Epithelial cell of prostate (primary cell): Measurements from ENCODE around the gene DNAAF5.

ENCODE experiments used
- DNase-seq: peaks from one replicate; pipeline ENCODE4 v3.0.0-alpha.2; 2011; ENCODE audit warnings: low read depth, low spot score
- H3K27ac ChIP-seq: fragments of 450-650 bp; 2 replicates; pipeline ENCODE4 v1.5.1; 2017; ENCODE audit warnings: mild to moderate bottlenecking

The DNAAF5 gene

DNA sequence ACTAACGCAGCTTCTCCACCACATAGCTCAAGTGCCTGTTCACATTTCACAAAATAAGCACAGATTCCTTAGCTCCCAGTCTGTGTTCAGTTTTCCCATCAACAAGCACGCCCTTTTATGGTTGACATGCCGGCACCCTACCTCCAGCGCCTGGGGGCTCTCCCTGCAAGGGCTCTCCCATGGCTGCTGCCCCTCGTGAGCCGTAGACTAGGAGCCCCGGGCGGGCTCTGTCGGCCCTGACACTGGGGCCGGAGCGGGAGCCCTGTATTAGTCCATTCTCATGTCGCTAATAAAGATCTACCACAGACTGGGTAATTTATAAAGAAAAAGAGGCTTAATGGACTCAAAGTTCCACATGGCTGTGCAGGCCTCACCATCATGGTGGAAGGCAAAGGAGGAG, 34.6 kb downstream of the DNAAF5 start:
- H3K27ac ChIP-seq, result no peak overlapping the region

DNA sequence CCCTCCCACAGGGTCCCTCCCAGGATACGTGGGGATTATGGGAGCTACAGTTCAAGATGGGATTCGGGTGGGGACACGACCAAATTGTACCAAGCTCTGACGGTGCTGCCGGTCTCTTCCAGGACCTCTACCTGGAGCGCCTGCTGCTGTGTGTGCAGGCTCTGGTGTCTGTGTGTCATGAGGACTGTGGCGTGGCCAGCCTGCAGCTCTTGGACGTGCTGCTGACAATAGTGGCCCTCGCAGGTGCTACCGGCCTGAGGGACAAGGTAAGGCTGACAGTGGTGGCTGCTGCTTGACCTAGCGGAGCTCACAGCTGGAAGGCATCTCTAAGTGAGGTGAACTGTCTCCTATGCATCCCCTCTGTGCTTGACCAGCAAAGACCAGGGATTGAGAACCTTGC, 35.1 kb downstream of the DNAAF5 start:
- no peak for DNase-seq
- no peak overlapping the region for H3K27ac ChIP-seq

More for the DNA sequence above, 34.6 kb downstream of the DNAAF5 start:
- DNase-seq, result no peak

DNA sequence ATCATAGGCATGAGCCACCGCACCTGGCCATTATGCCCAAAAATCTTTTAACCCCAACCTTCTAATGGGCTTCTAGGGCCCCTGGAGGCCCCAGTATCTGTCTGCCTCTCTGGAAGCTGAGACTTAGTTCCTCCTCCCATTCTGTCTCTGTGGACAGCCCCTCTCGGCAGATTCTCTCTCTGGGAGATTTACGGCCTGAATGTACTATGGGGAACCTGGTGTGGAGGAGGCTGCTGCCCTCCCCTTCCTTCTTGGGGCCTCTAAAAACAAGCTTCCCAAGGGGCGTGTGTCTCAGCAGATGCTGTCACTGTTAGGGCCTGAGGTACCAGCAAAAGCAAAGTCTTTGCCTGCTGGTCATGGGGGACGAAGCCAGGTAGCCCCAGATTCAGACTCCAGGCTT, 36.4 kb downstream of the DNAAF5 start:
- DNase-seq, result no peak
- no peak overlapping the region for H3K27ac ChIP-seq

DNA sequence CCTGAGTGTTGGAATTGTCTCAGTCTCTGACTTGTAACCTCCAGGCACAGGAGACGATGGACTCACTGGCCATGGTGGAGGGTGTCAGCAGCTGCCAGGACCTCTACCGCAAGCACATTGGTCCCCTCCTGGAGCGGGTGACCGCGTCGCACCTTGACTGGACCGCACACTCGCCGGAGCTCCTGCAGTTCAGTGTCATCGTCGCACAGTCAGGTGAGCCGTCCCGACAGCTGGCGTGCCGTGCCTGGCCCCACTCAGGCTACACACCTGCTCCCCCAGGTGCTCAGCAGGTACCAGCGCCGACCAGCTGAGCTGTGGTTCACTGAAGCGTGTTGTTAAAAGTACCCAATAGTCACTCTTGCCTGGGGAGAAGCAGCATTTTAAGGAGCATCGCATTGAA, 37.3 kb downstream of the DNAAF5 start:
- no peak overlapping the region for H3K27ac ChIP-seq
- no peak for DNase-seq

DNA sequence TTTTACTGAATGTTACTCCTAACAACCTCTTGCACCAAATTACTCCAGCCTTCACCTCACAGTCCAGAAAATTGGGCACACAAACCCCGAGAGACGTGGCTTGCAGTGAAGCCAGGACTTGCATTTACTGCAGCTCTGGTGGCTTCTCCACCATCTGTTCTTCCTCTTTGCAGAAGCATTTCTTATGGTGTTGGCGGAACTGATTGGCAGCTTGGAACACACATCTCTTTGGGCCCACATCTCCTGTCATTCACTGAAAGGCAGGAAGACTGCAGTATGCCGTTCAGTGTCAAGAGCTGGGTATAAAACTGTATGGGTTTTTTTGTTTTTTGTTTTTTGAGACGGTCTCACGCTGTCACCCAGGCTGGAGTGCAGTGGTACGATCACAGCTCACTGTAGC, 38.9 kb downstream of the DNAAF5 start:
- no peak overlapping the region for H3K27ac ChIP-seq
- no peak for DNase-seq

DNA sequence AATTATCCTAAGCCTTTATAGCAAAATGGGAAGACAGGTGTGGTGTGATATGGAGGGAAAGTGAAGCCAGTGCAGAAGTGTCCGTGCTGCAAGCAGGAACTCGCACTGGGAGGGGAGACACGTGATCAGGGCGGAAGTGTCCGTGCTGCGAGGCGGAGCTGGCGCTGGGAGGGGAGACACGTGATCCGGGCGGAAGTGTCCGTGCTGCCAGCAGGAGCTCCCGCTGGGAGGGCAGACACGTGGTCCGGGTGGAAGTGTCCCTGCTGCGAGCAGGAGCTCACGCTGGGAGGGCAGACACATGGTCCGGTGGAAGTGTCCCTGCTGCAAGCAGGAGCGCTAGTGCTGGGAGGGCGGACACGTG, 41.1 kb downstream of the DNAAF5 start:
- no peak overlapping the region for H3K27ac ChIP-seq
- DNase-seq, result no peak

DNA sequence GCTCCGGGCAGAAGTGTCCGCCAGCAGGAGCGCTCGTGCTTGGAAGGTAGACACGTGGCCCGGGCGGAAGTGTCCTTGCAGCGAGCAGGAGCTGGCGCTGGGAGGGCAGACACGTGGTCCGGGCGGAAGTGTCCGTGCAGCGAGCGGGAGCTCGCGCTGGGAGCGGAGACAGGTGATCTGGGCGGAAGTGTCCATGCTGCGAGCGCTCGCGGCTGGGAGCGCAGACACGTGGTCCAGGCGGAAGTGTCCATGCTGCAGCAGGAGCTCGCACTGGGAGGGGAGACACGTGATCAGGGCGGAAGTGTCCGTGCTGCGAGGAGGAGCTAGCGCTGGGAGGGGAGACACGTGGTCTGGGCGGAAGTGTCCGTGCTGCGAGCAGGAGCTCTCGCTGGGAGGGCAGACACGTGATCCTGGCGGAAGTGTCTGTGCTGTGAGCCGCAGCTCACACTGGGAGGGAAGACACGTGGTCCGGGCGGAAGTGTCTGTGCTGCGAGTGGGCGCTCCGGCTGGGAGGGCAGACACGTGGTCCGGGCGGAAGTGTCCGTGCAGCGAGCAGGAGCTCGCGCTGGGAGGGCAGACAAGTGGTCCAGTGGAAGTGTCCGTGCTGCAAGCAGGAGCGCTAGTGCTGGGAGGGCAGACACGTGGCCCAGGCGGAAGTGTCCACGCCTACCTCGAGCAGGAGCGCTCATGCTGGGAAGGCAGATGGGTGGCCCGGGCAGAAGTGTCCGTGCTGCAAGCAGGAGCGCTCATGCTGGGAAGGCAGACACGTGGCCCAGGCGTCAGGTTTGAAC, 41.6 kb downstream of the DNAAF5 start:
- H3K27ac ChIP-seq, result no peak overlapping the region
- DNase-seq, result no peak

DNA sequence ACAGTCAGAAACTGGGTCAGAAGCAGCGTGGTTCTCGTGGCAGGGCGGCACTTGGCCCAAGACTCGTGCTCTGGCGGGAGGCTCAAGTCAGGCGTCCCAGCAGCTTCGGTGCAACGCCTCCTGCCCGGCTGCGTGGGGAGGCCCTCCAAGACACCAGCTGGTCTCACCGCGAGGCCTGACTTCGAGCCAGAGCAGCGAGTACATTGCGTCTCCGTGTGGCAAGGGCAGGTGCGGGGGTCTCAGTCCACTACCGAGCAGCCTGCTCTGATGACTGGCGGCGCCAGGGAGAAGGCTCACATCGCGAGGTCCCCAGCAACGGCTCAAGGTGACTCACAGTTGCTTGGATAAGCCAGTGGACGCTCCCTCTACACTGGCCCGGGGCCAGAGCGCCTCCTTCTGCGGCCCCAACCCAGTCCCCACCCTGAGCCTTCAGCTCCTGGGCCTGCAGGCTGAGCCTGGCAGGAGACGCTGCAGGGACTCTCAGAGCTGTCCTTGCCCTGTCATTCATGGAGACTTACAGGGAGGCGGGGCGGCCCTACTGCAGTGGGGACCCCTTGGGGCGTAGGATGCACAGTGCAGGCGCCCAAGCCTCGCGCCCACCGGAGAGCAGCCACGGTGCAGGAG, 42.5 kb downstream of the DNAAF5 start:
- H3K27ac ChIP-seq, result no peak overlapping the region
- DNase-seq, result no peak

DNA sequence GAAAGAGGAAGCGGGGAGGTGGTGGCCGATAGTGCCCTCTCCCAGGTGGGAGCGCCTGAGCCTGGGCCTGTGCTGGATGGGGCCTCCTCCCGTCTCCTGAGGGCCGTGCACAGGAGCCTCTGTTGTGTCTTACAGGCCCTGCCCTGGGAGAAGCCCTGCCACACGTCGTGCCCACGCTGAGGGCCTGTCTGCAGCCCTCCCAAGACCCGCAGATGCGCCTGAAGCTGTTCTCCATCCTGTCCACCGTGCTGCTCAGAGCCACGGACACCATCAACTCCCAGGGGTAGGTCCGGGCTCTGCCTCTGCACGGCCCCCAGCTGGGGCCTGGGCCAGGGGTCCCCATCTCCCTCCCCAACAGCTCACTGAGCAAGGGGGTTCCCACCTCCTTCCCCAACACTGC, 43.8 kb downstream of the DNAAF5 start:
- H3K27ac ChIP-seq, result no peak overlapping the region
- DNase-seq, result no peak

DNA sequence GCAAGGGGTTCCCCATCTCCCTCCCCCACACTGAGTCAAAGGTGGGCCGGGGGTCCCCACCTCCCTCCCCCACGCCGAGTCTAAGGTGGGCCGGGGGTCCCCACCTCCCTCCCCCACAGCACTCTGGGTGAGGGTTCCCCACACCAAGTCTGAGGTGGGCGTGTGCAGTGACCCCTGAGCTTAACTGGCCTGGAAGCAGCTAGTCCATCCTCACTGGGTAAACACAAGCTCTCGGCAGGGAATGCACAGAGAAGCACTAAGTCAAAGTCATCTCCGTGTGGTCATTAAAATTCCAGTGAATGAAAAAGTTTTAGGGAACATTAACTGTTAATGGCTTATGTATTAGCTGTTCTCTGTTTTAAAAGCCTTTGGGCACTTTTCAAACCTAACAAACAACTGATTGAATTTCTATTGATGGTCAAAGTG, 44.3 kb downstream of the DNAAF5 start:
- H3K27ac ChIP-seq, result no peak overlapping the region
- no peak for DNase-seq

DNA sequence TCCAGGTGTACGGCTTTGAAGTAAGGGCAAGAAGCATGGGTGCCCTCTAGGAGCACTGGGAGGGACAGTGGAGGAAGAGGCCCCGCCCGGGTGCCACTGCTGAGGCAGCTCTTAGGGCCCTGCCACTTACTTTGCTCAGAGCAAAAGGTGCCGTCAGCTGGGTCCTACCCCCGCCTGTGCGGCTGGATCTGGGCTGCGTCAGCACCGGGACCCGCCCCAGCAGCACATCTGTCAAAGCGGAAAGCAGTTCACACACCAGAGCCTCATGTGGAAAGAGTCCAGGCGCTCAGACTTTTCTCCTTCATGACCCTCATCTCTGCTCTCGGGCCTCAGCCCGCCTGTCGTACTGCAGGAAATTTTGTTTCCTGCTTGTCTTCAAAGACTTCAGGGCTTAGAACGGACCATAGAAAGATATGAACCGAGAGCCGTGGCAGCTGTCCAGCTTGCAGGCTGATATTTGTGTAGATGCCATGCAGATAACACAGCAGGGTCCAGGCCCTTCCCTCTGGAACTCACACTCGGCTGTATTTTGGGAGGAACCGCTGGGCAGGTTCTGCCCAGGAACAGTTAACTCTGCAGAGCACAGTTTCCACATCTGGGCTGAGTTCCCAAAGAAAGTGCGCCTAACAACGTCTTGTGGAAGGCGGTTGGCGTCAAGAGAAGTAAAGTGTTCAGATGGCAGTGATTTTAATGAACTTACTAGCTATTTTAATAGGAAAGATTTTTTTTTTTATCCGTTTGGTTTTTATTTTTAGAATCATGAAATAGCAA, 44.9 kb downstream of the DNAAF5 start:
- DNase-seq, result no peak
- no peak overlapping the region for H3K27ac ChIP-seq

DNA sequence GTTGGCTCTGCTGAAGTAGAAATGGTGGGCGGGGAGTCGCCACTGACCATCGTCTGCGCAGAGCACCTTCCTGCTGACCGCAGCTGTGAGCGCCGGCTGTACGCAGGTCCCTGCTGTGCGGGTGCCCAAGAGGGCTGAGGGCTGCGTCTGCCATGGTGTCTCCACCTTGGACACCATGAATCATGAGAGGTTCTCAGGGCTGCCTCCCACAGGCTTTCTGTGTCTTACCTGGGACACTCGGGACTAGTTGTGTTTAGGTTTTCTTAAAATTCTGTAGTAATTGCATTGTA, 45.5 kb downstream of the DNAAF5 start:
- H3K27ac ChIP-seq, result no peak overlapping the region
- DNase-seq, result no peak

DNA sequence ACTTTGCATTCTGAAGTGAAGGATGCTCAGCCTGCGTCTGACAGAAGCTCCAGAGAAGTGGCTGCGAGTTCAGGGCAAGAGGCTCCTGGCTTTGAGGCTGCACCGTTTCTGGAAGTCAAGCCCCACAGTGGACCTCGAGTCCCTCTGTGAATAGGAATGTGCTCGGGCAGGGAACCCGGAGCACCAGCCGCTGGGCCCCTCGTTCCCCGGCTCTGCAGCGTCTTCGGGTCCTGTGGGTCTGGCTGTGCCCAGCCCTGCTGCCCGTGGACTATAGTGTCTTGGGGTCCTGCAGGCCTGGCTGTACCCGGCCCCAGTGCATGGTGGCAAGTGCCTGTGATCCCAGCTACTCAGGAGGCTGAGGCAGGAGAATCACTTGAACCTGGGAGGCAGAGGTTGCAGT, 45.9 kb downstream of the DNAAF5 start:
- no peak for DNase-seq

DNA sequence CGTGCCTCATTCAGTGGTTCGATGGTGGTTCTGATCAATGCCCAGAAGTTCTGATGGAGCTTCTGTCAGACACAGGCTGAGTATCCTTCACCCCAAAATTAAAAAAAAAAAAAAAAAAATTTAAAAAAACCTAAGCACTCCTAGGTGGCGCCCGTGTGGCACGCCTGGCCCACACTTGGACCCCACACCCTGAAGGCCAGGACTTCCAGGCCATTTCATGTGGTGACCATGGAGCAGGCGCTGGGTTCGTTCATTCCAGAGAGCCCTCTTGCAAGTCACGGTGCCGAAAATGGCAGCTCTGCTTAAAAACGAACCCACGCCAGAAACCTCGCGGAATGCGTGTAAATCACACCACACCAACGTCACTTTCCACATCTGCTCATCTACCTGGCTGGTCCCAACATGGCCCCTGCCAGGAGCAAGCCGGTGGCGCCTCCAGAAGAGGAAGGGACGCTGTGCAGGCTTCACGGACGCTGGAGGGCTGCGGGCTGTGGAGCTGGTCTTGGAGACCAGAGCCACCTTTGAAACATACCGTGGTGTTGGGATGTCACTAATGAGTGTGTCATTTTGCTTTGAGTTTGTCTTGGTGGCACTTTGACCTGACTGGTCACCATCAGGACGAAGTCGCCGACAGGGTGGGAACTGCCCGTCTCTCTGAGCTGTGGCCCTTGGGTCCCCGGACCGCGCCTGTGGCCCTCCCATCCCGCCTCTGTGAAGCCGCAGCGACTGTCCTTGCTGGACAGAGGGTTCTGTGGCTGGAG, 46.5 kb downstream of the DNAAF5 start:
- DNase-seq, result no peak
- H3K27ac ChIP-seq, result no peak overlapping the region

More for the DNA sequence above, 45.9 kb downstream of the DNAAF5 start:
- no peak overlapping the region for H3K27ac ChIP-seq

DNA sequence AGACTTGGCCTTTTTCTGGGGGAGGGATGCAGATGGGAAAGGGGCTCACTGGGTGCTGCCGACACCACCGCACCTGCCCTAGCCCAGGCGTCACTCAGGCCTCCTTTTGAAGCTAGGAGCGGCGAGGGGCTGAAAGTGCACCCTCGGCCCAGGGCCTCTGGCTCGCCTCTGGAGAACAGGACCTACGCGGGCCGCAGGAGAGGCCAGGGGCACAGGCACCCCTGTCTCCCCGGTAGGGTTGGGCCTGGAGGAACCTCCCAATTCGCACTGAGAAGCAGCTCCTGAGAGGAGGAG, 47.1 kb downstream of the DNAAF5 start:
- DNase-seq, result no peak
- H3K27ac ChIP-seq, result no peak overlapping the region

DNA sequence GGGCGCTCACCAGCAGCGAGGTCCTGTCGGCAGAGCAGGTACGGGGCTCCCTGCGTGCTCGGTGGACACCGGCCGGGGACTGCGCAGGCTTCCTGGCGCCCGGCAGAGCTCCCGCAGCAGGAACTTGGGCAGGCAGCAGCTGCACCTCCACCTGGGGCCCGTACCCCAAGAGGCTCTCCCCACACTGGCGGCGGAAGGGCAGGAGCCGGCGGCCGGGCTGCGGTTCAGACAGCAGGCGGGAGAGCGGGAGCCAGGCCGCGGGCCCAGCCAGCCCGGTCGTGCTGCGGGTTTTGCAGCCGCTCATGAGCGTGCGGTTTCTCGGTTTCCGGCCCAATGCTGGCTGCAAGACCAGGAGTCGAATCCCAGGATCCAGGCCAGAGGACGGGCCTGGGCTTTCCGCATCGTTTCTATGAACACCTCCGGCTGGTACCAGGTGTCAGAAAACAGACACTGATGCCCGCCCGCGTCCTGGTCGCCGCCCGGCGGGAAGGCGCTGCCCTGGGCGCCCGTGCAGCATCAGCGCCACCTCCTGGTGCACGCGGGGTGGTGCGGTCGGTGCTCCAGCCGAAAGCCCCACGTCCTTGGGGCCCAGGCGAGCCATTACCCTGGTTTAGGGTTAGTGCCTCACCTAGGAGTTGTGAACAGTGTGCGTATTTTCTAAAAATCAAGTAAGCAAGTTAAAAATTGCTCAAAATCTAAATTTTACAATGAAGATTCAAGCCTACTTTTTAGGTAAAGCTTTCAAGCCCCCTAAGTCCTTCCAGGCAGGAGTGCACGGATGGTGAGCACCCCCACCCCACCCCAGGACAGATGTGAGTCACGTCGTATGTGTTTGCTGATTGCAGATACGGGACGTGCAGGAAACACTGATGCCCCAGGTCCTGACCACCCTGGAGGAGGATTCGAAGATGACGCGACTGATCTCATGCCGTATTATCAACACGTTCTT, 47.9 kb downstream of the DNAAF5 start:
- H3K27ac ChIP-seq, result no peak overlapping the region
- DNase-seq, result no peak

DNA sequence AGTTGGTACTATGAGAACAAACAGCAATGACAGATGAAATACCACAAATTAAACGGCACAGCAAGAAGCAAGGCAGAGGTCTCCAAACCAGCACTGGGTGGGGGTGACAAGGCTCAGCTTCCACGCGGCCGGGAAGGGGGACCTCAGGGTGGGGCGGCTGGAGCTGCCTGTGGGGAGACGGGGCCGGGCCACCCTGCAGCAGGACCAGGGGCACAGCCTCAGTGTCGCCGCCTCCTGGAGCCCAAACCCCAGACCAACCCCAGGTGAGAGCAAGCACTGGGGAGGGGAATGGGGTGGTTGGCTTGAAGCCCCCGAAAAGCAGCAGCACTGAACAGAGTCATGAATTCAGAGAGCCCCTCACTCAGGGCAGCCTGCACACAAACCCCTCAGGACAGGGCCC, 49.9 kb downstream of the DNAAF5 start:
- no peak overlapping the region for H3K27ac ChIP-seq
- DNase-seq, result no peak

DNA sequence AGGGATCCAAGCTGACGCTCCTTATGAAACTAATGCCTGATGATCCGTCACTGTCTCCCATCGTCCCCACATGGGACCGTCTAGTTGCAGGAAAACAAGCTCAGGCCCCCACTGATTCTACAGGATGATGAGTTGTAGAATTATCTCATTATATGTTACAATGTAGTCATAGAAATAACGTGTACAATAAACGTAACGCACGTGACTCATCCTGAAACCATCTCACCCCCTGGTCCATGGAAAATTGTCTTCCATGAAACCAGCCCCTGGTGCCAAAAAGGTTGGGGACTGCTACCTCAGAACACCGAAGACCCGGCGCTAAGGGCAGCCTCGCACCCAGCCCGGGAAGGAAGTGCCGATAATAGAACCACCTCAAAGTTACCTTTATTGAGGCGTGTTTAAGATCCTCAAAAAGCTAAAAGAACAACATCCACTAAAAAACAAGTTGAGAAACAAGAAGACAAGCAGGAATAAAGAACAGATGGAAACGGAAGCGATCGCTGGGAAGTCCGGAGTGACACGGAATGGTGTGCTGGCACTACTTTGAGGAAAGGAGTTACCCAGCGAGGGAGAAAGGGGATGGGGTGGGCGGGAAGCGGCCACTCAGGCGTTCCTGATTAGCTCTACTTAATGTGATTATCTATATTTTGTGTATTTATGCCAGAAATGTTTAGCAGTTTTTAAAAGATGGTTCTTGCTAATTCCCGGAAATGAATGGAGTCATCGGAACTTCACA, 50.7 kb downstream of the DNAAF5 start:
- DNase-seq, result no peak
- H3K27ac ChIP-seq, result no peak overlapping the region

DNA sequence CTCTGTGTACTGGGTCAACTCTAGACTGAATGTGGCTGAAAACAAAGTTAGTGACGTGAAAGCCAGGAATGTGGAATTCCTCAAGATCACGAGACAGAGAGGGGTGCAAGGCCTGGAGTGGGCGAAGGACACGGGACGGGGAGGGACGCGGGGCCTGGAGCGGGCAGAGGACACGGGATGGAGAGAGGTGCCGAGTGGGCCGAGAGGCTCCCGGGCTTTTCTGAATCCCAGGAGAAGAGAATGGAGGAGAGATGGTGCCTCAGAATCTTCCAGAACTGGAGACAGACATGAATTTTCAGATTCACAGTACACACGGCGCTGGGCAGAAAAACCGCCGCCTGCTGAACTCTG, 51.2 kb downstream of the DNAAF5 start:
- H3K27ac ChIP-seq, result no peak overlapping the region
- DNase-seq, result no peak
